Stimulated activated CD4-positive, alpha-beta T cell treated with anti-CD3 and anti-CD28 coated beads, Interleukin-12 subunit alpha, Interleukin-12 subunit beta, amount 100 ng/mL, for 4 hours (primary cell): Measurements from ENCODE around the gene FOXRED2.

Experiments
- DNase-seq: peaks from one replicate; pipeline ENCODE4 v3.0.0-alpha.2; 2020

The FOXRED2 gene

DNA sequence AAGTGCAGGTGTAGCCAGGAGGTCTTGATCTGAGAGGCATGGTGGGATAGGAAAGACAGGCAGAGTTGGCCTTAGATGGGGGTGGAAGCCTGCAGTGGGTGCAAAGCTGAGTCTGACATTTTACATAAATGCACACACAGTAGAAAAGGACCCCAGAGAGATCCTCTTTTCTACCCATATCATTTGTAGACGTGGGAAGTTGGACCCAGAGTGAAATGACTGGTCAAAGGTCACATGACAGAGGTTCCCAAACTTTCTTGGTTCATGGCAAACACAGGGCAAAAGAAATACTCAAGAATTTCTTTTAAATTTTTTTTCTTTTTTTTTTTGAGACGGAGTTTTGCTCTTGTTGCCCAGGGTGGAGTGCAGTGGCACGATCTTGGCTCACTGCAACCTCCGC is 6.2 kb upstream of the FOXRED2 start:
- DNase-seq: no peak

DNA sequence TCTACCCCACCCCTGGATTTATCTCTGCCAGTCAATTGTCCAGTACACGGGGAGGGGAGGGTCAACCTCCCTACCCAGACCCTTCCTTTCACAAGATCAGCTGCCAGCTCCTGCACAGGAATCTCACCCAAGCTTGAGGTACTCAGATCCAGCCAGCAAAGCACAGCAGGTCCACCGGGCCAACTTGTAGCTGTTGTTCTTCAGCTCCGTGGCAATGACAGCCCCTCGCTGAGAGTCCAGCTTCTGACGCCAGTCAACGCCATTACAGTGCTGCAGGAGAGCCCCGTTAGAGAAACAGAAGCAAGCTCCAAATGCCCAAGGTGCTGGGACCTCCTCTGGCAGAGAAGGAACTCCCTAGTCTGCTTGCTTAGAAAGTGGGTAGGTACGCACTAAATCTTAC is 5.5 kb upstream of the FOXRED2 start:
- no peak for DNase-seq

DNA sequence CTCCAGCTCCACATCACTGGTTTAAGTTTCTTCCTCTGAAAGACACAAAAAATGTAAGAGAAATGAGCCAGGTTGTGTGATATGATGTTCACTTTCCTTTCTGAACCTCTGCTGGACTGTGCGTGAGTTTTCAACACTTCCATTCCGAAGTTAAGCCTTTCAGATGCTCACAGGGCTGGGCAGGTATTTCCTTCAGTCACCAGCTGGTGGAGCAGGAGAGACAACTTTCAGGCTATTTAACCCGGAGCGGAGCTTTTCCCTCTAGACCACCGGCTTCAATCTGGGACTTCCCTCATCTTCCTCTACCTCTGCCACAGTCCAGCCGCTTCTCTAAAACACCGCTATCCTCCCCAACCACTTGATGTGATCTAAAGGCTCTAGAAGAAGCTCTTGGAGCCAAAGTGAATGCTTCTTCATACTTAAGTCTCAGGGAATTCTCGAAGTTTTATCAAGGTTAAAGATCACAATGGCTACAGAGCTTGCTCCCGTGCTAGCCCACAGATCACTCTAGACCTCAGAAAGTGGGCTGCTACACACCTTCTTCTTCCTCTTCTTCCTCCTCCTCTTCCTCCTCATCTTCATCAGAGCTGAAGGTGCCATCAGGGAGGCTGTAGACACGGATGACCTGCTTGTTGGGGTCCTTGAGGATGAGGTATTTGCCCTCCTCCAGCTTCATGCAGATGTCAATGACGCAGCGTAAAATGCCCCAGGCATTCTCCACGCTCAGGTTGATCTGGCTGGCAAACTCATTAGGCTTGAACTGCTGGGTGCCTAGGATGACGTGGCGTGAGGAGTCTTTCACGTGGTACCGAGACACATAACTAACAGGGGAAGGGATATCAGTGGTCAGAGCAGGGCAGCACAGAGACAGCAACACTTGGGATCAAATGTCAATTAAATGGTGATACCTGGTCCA is 4.4 kb upstream of the FOXRED2 start:
- no peak for DNase-seq

DNA sequence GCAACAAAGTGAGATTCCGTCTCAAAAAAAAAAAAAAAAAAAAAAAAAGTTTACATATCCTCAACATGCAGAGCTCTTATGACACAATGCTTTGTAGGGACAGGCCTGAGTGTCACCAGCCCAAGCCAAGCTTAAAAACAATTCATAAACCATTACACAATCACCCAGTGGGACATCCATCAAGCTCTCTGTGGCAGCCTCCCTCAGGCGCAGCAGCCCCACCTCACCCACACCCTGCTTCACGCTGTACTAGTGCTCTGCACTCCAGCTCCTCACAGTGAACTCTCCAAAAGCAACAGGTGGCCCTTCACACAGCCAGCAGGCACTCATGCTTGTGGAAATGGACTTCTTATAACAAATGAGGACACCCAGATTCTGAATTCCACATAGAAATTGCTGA is 3.5 kb upstream of the FOXRED2 start:
- DNase-seq: no peak

DNA sequence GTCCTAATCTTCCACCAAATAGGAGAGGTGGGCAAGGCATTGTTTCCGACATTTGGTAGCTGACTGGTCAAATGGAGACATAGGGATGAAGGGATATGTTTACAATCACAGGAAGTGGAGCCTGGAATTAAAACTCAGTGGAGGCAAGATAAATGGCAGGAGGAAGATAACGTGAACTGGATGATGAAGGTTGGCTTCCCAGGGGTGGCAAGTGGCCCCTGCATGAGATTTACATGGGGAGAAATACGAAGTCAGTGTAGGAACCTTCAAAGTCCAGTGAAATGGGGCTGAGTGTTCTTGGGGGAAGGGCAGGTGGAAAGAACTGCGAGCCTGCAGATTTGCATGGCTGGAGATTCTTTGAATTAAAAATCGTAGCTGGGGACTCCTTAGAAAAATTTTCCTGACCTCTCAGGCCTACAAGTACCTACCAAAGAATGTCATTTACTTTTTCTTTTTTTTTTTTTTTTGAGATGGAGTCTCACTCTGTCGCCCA is 724 bp upstream of the FOXRED2 start:
- DNase-seq: no peak

DNA sequence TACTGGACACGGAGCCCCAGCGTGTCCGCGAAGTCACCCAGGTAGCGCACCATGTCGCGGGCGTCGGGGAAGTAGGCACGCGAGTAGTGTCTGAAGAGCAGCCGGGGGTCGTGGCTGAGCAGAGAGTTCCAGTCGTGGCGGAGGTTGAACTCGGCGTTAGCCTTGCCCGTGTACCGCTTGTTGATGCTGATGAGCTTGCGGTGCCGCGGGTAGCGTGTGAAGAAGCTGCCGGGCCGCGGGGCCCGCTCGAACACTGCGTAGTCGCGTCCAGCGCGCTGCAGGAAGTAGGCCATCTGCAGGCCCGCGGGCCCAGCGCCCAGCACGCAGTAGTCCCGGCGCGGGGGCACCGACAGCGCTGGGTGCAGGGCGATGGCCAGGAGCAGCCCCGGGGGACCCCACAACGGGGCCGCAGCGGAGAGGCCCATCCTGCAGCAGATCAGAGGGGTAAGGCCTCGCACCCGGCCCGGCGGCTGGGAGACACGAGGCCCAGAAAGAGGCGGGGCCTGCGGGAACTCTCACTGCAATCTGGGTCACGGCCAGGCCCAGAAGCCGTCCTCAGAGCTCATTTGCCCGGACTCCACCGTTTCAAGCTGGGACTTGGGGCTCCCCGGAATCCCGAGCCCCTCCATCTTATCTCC is 723 bp downstream of the FOXRED2 start:
- DNase-seq: no peak

DNA sequence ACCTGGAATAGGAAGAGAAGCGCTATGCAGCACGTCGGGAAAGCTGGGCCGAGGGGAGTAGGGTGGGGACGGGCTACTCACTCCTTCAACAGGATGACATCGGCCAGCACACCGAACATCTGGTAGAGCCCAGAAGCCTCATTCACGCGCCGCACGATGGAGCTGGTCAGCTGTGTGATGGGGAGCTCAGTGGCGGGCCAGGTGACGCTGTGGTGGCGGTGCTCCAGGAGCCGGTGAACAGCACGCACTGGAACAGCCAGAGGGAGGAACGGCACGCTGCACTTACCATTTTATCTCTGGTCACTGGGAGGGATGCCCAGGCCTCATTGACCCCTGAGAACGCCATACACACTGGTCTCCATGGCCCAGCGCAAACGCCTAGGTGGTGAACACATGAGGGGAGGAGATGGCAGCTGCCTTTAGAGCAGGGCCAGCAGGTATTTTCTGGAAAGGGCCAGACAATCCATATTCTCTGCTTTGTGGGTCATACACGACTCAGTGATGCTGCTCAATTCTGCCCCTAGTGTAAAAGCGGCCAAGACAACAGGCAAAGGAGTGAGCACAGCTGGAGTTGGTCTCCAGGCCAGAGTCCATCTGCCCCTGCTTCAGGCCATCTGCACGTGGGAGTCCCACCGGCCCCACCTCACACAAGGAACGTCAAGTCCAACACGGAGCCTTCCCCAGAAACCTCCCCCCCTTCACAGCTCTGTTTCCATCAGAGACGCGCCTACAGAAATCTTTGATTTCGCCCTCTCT is 8.8 kb downstream of the FOXRED2 start:
- DNase-seq: no peak

DNA sequence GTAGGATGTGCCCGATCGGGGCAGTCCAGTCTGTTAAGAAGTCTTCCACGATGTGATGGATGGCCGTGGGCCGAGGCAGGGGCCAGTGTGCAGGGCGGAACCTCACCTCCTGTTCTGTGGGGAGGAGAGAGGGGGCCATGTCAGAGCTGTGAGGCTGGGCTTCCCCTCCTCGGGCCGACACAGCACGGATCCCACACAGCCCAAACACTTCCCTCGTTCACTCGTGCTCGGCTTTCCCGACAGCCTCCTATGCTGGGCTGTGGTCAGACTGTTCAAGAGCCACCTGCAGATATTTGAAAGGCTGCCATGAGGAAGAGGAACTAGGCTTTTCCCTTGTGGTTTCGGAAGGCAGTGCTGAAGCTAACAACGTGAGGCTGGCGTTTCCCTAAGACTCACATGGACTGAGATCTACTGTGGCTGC is 13.1 kb downstream of the FOXRED2 start:
- no peak for DNase-seq

DNA sequence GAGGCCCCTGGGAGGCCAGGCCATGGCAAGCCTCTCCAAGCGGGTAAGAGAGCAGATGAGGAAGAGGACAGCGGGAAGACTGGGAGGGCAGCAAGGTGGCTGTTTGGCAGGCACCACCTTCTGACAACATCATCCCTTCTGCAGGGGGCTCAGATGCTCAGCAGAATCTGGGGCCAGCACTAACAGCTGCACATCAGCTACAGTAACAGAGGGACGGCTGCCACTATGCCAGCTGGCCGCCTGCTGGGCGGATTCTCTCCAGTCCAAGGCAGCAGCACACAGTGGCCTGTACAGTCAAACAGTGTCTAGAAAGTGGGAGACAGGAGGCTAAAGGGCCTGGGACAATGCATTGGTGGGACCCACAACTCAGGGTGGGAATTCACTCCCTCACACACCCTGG is 14.7 kb downstream of the FOXRED2 start:
- no peak for DNase-seq

DNA sequence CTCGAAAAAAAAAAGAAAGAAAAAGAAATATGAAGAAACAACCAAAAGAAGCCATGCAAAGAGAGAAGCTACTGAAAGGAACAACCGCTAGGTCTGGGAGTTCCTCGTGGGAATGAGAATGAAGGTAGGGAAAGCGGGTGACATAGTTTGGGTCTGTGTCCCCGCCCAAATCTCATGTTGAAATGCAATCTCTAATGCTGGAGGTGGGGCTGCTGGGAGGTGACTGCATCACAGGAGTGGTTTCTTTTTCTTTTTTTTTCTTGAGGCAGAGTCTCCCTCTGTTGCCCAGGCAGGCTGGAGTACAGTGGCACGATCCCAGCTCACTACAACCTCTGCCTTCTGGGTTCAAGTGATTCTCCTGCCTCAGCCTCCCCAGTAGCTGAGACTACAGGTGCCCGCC is 15.7 kb downstream of the FOXRED2 start:
- no peak for DNase-seq

DNA sequence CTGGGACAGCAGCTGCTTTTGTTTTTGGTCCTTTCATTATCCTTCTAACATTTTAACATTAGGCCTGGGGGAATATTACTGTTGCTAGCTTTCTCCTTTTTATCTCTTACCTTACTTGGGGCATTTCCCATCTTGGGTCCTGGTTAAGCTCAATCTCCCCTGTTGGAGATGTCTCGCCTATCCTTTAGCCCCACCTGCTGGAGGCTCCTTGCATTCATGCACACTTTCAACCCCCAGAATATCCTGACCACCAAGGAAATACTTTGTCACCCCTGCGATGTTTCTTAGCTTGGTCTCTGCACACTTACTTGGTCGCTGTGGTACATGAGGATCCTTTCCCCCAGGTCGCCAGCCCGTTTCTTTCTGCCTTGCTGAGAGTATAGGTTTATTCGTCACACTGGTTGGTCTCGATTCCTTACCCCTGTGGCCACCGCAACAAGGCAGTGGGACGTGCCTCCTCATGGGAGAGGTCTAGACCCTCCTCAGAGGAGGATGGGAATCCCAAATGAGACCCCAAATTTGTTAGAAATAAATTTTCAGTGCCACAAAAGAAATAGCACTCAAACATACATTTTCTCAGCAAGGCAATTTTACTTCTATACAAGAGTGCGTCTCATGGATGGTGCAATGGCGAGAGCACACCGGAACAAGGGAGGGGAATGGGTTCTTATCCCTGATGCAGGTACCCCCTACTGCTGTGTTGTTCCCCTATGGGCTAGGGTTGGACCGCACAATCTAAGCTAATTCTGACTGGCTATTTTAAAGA is 20.0 kb downstream of the FOXRED2 start:
- peak; percentile 48 for DNase-seq

DNA sequence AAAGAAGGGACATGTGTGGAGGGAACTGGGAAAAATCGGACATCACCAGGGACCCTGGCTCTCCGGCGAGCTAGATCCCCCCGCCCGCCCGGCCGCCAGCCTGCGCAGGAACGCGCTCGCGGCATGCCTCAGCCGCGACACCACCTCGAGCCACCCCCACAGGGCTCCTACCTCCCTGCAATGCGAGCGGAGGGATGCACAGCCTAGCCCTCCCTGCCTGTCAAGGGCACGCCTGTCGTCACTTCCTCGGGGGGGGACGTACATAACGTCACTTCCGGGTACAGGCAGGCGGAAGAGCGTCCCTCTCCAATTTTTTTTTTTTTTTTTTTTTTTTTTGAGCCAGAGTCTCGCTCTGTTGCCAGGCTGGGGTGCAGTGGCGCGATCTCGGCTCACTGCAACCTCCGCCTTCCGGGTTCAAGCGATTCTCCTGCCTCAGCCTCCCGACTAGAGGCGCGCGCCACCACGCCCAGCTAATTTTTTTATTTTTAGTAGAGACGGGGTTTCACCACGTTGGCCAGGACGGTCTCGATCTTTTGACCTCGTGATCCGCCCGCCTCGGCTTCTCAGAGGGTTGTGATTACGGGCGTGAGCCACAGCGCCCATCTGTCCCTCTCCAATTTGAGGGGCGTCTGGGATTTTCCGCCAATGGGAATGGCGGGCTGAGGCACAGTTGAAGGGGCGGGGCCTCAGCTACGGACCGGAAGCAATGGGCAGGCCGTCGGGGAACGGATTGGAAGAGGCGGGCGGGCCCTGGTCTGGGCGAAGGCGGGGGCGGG is 25.3 kb downstream of the FOXRED2 start, which contains the start of gene TXN2:
TXN2 (minus strand) TSS at position 248 of the 776 bp plus-strand sequence. CDS start 803 bp downstream, outside the sequence.
- peak; percentile 95 for DNase-seq

DNA sequence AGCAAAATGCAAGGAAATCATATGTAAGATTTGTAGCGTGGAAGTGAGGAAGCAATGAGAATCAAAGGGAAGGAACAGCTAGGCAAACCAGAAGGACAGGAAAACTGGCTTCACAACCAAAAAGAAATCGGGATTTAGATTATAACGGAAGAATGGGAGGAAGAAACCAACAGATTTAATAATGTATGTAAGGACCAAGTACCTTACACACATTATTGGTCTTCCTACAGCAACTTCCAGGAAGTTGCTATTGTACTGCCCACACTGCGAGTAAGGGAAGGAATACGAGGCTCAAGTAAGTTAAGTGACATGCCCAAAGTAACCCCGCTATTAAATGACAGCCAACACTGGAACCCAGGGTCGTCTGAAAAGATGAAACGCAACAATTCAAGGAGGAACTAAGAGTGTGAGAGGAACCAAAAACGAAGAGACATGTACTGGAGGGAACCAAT is 25.9 kb downstream of the FOXRED2 start:
- no peak for DNase-seq

DNA sequence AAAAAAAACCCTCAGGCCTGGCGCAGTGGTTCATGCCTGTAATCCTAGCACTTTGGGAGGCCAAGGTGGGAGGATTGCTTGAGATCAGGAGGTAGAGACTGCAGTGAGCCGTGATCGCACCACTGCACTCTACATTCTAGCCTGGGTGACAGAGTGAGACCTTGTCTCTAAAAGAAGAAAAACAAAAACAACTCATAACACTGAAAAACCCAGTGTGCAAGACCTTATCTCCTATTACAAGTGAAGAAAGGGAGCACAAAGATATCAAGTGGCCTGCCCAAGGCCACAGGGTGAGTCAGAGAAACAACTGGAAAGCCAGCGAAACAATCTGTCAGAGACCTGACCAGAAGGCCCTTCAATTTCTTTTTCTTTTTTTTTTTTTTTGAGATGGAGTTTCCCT is 27.9 kb downstream of the FOXRED2 start:
- no peak for DNase-seq

DNA sequence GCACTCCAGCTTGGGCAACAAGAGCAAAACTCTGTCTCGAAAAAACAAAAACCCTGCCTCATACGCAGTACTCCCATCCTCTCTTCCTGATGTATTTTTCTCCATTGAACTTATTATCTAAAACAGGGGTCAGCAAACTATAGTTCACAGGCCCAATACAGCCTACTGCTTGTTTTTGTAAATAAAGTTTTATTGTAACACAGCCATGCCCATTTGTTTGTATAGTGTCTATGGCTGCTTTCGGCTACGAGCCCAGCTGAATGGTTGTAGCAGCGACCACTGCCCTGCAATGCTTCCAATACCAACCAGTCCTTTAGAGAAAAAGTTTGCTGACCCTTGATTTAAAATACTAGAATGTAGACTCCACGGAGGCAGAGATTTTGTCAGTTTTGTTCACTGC is 31.5 kb downstream of the FOXRED2 start:
- DNase-seq: no peak

DNA sequence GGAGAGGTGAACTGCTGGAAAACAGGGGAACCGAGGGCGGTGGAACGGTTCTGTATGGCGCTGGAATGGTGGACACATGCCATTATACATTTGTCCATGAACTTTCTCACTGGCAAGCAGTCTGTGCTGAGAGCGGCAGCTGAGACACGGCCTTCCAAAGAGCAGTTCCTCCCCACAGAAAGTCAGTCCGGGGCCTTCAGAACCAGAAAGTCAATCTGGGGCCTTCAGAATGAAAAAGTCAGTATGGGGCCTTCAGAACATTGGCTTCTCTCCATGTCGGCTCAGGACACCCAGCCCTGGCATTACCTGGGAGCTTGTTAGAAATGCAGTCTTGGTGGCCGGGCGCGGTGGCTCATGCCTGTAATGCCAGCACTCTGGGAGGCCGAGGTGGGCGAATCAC is 34.2 kb downstream of the FOXRED2 start:
- no peak for DNase-seq

DNA sequence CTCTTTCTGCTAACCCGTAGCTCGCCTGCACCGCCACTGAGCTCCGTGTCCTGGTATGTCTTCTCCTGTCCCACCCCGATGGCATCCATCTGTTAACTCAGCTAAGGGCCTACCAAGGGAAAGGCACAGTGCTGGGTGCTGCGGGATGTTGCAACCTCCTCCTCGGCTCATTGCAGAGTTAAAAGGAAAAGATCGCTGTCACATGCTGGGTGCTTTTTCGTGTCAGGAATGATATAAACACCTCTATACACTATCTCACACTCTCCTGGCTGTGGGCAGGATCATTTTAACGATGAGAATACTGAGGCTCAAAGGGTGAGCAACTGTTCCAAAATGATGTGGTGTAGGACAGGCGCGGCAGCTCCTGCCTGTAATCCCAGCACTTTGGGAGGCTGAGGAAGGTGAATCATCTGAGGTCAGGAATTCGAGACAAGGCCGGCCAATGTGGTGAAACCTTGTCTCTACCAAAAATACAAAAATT is 35.5 kb downstream of the FOXRED2 start:
- no peak for DNase-seq

DNA sequence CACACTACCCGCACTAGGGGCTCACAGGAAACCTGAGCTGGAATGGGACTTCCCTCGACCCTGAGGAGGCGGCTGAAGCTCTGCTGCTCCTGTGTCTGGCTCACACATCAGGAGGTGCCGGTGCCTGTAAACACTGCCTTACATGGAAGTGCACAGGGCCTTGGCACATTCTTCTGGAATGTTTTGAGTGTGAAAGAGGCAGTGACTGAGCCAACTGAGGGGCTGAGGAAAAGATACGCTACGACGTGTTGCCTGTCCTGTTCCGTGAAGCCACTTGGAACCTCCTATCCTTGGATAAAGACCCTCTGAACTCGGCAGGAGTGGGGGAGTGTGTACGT is 35.9 kb downstream of the FOXRED2 start:
- DNase-seq: no peak

DNA sequence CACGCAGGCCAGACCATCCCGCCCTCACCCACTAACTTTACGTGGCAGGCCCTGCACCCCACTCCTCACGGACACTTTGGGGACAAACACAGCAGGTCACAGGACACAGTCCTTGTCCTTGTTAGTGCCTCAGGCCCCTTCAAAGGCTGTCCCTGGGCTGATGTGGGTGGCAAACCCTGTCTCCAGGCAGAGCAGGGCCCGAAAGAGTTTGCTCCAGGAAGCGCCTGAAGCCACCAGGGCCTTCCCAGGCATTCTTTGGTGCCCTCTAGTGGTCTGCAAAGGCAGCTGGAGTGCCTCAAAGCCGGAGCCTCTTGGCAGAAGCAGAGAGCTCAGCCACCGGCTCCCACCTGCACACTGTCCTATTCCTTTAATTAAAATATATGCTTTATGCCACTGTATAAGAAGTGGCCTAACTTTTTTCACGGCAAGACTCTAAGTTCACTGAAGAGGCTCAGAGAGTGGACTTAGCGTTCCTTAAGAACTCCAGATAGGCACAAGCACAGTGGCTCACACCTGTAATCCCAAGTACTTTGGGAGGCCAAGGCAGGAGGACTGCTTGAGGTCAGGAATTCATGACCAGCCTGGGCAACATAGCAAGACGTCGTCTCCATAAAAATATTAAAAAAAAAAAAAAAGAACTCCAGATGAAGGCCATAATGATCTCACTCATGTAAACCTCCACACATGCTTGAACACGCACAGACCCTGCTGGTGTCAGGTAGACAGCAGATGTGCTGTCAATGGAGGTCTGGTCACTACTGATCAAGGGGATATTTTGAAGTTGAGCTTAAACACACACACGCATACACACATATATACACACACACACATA is 36.5 kb downstream of the FOXRED2 start:
- peak; percentile 64 for DNase-seq

DNA sequence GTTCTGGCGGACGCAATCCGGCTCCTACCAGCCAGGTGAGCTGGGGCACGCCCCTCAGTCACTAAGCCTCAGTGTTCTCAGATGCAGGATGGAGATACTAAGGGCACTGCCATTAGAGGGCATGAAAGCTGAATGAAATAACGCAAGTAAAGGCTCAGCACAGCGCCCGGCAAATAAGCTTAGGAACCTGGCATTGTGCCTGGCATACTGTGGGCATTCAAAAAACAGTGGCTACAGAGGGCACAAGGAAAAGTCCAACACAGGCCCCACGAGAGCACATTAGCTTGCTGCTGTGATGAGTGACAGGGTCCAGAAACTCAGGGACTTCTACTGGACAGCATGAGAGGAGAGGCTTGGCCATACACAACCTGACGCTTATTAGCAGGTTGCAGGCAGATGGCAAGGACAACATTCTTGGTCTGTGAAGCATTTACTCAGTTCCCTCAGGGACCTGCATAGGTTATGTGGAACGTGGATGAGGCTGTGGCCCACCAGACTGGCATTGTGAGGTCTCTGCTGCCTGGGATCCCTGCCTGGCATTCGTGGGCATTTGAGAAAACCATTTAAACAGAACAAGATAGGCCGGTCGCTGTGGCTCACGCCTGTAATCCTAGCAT is 37.6 kb downstream of the FOXRED2 start:
- no peak for DNase-seq
